HG03064 (cell line): ENCODE measurements around the gene ADCY5.

Experiments used
- ATAC-seq: cut with Tn5 transposase; IDR thresholded peaks from one replicate; pipeline ENCODE4 v1.9.1; 2021; ENCODE audit warnings: low read depth; ENCODE audit not compliant: unreplicated experiment

ADCY5 gene

DNA sequence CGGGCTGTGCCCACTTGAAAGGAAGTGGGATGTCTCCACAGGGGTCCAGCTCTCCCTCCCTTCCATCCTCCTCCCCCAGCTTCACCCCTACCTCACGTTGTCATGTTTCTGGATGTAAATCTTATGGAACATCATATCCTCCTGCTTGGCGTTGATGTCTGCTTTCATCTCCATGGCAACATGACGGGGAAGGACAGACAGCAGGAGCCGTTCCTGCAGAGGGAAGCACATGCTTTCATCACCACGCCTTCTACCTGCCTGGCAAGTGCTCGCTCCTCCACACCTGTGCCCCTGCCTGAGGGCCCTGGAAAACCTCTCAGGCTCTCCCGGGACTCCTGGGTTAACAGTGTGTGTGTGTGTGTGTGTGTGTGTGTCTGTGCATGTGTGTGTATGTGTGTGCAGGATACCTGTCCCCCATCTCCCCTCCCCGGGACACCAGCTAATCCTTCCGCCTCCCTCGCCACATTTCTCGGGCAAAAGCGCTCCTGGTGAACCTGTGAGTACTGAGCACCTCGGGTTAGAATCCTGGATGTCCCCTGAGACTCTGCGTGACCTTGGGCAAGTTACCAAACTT lies 101.1 kb downstream of the ADCY5 start:
- ATAC-seq = no peak

DNA sequence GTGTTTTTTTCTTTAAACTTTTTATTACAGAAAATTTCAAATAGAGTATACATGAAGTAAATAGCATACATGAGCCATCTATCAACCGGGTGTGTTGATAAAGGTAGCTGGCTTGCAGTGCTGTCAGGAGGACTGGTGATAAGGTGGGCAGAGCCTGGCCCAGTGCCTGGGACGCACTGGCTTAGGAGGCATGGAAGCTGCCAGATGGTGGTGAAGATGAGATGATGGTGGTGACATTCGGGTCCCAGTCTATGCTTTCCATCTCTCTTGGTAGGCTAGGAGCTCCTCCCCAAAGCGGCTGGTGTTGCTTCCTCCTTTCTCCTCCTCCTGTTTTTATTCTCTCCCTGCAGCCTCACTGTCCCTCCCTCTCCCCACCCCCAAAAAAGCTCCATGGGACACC lies 101.7 kb downstream of the ADCY5 start:
- ATAC-seq = no peak

DNA sequence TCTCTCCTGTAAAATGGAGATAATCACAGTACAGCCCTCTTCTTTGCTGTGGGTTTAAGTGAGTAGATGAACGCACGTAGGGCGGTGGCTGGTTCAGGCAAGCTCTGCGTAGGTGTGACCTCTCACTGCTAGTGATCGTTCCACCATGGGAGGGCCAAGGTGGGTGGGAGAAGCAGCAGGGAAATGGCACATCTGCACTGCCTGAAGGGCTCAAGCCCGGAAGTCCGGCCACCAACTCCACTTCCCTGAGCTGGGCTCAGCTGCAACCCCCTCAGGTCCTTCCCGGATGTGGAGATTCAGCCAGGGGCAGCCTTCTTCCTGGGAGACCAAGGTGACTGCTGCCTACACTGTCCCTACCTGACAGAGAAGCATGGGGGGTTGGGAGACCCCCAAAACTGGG lies 102.9 kb downstream of the ADCY5 start:
- no peak for ATAC-seq

DNA sequence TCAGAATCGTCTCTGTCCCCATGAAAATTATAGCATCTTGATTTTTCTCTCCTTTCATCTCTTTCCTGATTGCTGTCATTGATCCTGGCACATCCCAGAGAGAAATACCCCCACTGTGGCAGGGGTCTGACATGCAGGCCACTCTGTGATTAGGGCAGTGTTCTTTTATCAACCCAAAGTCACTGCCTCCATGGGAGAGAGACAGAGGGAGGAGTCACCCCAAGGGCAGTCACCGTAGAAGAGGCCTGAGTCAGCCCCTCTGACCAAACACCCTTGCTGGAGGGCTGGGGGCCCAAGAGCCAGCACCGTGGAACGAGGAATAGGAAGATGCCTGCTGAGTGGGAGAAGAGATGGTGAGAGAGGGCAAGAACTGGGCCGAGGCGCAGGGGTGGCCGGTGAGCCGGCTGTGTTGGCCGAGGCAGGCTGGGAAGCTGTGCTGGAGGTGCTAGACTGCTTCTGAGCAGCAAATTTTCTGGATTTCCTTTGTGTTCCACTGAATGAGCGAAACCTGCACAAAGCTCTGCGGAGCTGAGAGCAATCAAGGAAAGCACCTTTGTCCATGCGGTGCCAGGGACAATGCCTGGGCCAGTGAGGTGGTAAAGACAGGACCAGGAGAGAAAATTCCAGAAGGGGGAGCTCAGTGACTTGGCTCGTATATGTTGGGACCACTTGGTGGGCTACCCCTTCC lies 103.8 kb downstream of the ADCY5 start:
- no peak for ATAC-seq

DNA sequence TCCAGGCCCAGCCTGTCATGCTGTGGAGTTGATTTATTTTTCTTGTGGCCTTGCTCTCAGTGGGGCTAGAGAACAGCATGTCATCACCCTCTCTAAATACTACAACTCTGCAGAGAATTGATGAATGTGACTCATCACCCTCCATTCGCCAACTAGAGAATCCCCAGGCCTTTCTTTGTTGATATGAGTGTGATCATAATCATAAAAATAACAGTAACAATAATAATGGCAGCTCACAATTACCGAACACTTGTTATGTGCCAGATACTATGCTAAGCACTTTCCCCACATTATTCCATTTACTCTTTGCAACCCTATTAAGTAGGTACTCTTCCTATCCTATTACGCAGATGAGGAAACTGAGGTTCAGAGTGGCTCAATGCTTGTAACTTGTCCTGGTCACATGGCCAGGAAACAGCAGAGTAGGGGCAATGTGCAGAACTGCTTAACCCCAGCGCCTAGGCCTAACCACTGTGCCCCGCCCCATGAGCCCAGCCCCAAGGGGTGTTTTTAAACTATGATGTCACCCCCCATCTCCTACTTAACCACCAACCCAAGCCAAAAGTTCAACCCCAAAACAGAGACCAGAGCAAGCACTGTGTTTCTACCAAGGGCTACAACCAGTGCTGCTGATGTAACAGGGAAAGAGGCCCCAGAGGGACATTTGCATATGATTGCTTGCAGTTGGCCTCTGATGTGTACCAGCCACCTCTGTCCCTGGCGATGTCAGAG lies 104.5 kb downstream of the ADCY5 start:
- ATAC-seq = no peak

DNA sequence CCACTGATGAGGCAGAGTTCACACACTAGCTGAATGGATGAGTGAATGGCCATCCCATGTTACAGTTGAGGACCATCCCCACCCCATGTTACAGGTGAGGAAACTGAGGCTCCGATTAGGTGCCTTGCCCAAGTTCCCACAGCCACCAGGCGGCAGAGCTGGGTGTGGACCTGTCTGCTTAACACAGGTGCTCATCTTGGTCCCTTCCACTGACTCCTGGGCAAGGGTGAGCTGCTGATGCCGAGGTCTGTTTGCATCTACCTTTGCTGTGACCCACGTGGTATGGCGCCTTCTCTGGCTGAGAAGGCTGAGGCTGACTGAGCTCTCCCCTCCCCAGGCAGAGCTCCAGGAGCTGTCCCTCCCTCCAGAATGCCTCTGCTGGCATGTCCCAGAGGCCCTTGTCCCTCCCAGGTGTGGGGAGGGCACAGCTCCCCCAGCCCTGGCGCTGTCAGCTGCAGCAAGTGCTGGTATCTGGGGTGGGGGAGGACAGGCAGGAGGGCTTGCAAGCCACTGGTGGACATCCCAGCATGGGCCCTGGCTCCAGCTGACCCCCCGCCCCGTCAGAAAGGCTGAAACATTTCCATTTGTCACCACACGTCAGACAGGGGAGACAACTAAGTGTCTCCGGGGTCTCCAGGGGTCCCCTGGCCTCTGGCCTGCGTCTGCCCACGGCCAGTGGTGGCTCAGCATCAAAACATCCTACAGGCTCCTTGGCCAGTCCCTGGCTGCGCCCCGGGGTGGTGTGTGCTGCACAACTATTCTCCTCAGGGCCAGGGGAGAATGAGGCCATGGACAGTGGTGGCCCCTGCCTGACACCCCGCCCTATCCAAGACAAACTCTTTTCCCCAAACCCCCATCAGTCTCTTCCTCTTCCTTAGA lies 105.4 kb downstream of the ADCY5 start:
- ATAC-seq = no peak

DNA sequence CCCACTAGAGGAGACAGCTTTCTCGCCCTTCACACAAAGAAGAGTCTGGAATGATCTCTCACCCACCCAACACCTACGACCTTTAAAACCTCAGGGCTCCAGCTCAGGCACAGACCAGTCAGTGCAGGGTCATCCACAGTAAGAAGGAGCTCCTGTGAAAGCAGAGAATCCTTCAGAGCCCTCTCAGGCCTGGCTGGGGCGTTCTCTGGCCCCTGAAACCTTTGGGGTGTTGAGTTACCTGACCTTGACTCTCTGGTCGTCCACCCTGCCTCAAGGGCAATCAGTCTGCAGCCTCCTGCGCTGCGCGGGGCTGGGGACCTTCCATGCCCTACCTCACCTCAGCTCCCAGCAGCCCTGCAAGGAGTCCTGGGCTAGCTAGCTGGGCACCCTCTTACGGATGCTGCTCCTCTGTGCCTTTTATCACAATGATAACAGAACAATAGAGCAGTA lies 106.2 kb downstream of the ADCY5 start:
- ATAC-seq = no peak

DNA sequence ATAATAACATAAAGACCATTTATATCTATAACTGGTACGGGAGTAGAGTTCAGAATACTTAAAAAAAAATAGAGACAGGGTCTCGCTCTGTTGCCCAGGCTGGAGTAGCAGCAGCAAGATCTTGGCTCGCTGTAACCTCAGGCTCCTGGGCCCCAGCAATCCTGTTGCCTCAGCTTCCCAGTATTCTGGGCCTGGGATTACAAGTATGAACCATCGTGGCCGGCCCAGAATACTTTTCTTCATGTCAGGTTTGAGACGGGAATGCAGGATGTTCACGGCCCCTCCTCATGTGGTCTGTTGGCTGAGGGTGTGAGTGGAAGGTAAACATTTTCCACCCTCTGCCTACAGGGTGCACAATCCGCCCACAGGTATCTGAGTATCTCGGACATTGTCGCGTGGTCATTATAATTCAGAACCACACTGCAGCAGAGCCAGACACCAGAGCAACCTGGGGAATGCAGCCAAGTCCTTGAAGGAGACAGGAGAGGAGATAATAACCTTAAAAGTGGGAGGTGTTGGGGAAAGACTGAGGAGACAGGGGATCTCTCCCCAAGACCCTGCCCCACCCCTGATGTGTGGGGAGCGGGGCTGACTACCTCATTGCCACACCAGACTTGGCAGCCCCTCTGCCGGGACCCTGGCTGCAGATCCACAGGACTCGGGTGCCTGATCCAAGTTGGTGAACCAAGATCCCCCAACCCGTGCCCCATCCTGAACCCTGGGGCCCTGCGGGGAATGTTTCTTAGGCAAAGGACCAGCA lies 106.8 kb downstream of the ADCY5 start:
- ATAC-seq = no peak

DNA sequence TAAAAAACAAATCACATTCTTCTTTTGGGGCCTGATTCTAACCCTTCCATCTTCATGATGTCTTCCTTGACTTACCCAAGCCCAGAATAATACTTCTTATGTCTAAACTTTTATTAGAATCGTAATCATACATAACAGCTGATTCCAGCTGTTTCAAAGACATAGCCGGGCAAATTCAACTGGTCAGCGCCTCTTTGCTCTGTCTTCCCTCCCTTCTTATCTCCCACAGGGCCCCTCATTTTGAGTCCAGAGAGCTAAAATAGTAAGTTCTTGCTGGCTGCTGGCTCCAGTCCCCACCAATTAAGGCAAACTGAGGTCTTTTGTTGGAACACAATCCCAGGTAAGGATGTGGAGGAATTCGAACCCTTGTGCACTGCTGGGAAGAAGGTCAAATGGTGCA lies 108.6 kb downstream of the ADCY5 start:
- no peak for ATAC-seq

DNA sequence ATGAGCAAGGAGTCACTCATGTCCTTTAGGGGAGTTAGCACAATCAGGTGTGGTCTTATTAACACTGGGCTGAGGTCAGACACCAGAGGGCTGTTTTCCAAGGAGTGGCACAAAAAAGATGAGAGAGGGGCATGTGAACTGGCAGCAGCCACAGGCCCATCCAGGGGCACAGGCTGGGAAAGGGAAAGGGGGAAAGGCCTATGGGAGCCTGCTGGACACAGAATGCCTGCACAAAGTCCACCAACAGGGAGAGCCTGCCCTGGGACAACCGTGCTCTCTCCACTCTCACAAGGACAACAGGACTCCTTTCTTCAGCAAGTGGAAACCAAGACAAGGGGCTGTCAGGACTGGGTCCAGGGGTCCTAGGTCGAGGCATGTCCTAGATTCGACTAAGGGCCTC lies 109.6 kb downstream of the ADCY5 start:
- no peak for ATAC-seq

DNA sequence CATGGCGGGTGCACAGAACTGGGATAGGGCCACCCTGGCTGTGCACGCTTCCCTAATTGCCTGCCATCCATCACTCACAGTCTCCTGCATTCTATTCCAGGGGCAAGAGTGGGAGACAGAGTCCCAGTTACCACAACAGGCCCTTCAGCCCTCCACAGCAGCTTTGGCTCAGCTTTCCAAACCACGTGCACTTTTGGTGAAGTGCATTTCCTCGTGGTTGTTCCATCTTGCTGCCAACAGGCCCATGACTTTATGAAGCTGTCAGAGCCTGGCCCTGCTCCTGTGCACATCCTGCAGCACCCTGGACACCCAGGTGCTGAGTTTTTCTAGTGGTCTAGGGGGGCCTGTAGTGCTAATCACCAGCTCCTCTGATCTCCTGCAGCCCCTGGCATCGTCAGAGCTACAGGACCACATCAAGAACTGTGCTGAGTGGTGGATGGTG lies 110.2 kb downstream of the ADCY5 start:
- ATAC-seq = no peak

DNA sequence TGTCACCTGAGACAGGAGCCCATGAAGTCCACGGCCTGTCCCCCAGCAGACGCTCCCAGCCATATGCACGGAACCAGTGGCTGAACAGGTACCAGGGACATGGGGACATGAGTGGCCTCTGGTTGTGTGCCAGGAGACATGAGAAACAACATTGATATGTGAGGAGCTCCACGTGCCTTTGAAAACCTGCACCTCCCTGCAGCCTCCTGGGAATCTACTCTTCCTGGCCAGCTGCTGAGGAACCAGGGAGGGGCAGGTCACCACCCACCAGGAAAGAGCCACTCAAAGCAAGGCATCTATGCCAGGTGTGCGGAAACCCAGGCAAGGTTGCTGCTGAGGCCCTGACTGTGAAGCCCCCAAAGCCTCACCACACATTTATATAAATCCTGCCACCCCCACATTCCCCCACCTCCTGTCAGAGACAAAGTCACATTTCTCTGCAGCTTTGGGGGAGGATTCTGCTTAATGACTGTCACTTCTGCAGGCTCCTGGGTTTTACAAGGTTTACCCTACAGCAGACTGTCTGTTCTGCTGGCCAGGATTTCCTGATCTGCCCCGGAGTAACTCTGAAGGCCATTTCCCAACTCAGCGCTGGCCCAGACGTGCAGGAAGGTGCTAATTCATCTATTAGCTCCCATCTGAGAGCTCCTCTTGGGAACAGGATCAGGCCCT lies 110.8 kb downstream of the ADCY5 start:
- no peak for ATAC-seq

DNA sequence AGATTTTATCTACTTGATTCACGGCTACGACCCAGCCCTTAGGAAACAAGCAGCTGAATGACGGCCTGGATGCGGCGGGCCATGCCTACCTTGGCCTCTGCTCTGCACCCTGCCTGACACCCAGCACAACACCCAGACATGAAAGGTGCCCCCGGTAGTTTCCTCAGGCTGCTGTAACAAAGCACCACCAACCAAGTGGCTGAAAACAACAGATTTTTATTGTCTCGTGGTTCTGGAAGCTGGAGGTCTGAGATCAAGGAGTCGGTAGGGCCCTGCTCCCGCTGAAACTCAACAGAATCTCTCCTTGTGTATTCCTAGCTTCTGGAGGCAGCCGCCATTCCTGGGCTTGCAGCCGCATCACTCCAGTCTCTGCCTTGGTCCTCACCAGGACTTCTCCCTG lies 111.7 kb downstream of the ADCY5 start:
- ATAC-seq = no peak

DNA sequence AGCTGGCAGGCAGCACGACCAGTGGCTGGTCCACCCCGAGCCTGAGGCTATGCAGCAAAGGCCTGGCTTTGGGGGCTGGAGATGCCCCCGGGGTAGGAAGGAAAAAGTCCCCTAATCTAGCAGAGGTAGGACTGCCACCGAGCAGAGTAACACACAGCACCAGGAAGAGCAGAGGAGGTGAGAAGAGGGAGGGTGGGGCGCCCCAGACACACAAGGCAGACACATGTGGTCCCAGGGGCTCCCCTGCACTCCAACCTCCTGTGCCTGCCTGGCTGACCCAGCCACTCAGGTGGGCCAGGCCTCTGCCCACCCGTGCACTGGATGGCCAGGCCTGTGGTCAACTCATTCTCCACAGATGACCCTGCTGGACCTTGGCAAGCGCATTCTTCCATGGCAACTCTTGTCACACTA lies 112.4 kb downstream of the ADCY5 start:
- no peak for ATAC-seq

DNA sequence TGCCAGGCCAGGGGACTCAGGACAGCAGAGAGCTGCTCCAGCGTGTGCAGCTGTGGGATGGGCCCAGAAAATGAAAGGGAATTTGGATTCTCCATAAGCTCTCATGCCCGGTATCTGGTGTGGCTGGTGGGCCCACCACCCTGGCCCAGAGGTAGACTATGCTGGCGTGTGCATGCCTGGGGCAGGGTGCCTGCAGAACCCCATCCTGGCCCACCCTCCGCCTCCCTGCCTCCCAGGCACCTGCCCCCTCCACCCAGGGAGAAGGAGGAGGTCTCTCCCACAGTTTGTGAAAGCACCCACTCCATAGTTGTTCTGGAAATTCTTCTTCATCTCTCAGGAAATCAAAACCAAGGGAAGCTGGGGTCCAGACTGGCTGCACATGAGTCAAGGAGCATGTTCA lies 112.9 kb downstream of the ADCY5 start:
- no peak for ATAC-seq

DNA sequence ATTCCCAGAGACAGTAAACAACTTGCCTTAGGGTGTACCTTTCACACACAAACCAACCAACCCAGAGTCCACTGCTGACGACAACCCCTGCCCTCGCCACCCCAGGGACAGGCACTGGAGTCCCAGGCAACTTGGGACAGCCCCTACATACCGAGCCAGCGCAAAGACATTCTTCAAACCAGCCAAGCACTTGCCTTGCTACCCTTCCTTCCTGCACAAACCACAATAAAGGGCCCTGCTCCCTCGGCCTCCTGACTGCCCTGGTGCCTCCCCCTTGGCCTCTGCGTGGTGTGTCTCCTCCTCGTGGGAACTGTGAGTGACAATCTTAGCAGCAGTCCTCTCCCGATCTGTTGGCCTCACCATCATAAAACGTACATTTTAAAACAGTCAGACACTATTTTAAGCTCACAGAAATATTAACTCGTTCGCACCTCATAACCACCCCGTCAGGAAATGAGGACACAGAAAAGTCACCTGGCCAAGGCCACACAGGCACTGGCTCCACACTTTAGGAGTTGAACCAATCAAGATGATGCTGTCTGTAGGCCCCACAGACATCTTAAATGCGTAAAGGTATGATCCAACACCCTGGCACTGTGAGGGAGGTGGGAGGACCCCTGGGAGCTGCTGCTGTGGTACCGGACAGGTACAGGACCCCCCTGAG lies 113.8 kb downstream of the ADCY5 start:
- ATAC-seq = no peak

DNA sequence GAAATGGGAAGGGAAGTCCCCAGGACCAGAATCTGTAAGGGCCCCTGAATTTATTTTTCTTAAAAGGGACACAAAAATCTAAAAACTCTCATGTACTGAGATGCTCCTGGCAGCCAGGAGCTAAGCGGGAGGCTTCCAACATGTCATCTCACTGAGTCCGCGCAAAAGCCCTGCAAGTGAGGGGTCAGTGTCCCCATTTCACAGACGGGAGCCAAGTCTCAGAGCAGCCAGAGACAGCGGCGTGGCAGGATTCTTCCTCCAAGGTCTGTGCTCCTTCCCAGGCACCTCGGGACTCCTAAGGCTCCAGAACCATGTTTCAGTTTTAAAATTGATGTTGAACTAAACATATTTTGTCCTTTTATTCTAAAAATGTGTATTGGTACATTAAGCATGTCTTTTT lies 114.8 kb downstream of the ADCY5 start:
- ATAC-seq = no peak

DNA sequence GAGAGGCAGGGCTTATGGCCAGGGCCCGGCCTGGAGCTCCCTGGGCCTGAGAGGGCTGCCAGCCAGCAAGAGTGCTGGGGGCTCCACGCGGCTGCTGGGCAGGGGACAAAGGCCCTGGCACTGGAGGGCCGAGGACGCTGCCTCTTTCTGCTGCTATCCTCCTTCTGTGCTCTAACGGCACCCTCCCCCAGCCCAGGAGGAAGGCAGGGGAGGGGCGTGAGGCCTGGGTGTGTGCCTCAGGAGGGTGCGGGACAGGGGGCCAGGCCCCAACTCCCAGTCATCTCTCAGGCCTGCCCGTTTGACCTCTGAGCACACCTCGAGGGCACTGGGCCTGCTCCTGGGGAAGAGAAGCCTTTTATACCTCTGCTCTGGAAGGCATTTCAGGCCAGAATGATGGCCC lies 115.5 kb downstream of the ADCY5 start:
- ATAC-seq = no peak

DNA sequence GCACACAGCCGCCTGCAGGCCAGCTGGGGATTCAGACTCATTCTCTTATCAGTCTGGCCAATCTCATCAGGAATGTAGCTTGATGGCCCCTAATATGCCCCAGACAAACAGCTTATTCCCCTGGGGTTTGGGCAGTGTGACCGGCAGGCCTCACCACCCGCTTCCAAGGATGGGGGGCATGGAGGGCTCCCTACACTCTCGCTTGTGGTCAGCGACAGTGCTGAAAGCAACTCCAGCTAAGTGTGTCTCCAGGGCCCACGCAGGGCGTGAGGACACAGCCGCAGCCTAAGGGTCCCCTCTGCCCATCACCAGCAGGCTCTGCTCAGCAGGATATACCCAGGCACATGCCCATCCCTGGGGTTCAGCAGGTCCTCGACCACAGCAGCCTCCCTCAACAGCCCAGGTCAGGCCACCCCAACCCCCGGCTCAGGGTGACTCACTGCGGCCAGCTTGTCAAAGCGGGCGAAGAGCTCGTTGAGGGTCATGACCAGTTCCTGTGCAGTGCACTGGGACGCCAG lies 116.7 kb downstream of the ADCY5 start:
- no peak for ATAC-seq
